Motor neuron (in vitro differentiated cells): Measurements from ENCODE around the gene FILIP1L. TPM values are rescaled to one million over a fixed set of nuclear protein-coding genes. Genes with fewer than 3 reads are reported as not detected.
A peak's percentile ranks its signal among the peaks of the same experiment; 100 is the strongest.
"Not testable (repeated sequence)": the region's sequence is repeated elsewhere in the genome, so short reads cannot be mapped to it uniquely, and the experiment has no call there.

Experiments
- ATAC-seq, 8 experiments: fragments of 200-7000 bp; cut with Tn5 transposase; replicated peaks in 6 of 8; 2 replicates each; pipeline ENCODE4 v1.8.0; 2021; ENCODE audit warnings: mild to moderate bottlenecking in 8 of 8, moderate library complexity in 8 of 8
- H3K27ac ChIP-seq, 2 donors: fragments of 250-450 bp; sonication (Bioruptor Pico); 2 replicates each; pipeline ENCODE4 v1.9.0; 2021; ENCODE audit warnings: antibody characterized with exemption in 2 of 2, mild to moderate bottlenecking in 2 of 2, moderate library complexity in 1 of 2
- H3K4me1 ChIP-seq, 2 donors: fragments of 250-450 bp; sonication (Bioruptor Pico); replicated peaks in 1 of 2; 2 replicates each; pipeline ENCODE4 v1.6.1; 2021; ENCODE audit warnings: antibody characterized with exemption in 2 of 2, mild to moderate bottlenecking in 2 of 2, moderate library complexity in 1 of 2
- H3K4me3 ChIP-seq, 5 donors: fragments of 250-450 bp; sonication (Bioruptor Pico); 2 replicates each; pipeline ENCODE4 v1.9.0; 2021; ENCODE audit warnings: antibody characterized with exemption in 5 of 5, mild to moderate bottlenecking in 5 of 5, moderate library complexity in 4 of 5
- WGBS, 10 experiments: fragments of 450-650 bp; shearing (Covaris generic); methylation state at CpG; one replicate each; pipeline ENCODE4 v1.0.0; 2022; 5-methylcytosine and 5-hydroxymethylcytosine counted together
- in situ Hi-C, 9 experiments: fragments of 400-800 bp; cut with MboI; loops; one replicate each; pipeline ENCODE4 v1.15.0; 2021; ENCODE audit warnings: low sequenced_read_pairs in 9 of 9, low pct_unique_long_range_greater_than_20kb in 2 of 9; ENCODE audit not compliant: unreplicated experiment in 9 of 9
- total RNA-seq, 8 experiments: library from RNA; unstranded; fragments of 300-600 nt; gene quantifications; 2 replicates each; pipeline versions ENCODE4 v1.2.3 to v1.2.4, GENCODE V29; 2022

The FILIP1L gene
- total RNA-seq, 8 experiments from 2014 or later, result 2.2 to 31.1 (median 6.3) TPM

DNA sequence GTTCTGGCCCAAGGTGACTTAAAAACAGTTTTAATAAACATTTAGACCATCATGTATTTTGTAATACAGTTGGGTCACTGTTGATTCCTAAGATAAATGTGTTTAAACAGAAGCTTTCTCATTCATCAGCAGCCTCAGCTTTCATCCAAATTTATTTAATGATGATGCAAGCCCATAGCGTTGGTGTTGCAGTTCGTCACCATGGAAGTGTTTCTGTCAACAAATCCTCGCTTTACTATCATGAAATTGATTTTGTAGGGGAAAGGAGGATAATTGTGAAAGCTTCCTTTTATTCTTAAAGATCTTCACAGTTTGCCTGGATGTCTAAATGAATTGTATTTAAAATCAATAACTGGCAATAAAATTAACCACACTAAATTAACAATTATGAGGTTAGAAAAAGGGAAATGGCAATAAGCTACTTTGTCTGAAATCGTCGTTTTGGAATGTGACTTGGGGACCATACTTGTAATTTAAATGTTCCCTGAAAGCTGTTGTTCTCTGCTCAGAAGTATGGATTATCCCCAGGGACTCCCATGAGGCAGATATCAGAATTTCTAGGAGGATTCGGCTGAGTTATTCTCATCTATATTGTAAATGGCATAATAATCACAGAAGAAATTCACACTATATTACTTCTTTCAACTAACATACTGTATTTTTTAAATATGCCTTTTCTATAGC is 267.7 kb downstream of the FILIP1L start:
- in situ Hi-C loops, result loop anchor here in 7 of 9 experiments (10.0 to 25.0 kb wide), 4 partner anchors 216 to 741 kb away; partner anchors contain the start of gene TBC1D23 (in 4 of the 7)
- ATAC-seq, result peak in 6 of 8 experiments; percentile 26 to 67 (median 42)
- Histone ChIP-seq H3K27ac (no peak overlapping the region), H3K4me1 (peaks cover 11 to 17% of the 10 kb centered on the region in 2 donors), H3K4me3 (no peak overlapping the region)
- WGBS, 10 experiments, result 28 to 75% (median 53%) methylated on average over 3 to 6 of the region's 6 CpGs

DNA sequence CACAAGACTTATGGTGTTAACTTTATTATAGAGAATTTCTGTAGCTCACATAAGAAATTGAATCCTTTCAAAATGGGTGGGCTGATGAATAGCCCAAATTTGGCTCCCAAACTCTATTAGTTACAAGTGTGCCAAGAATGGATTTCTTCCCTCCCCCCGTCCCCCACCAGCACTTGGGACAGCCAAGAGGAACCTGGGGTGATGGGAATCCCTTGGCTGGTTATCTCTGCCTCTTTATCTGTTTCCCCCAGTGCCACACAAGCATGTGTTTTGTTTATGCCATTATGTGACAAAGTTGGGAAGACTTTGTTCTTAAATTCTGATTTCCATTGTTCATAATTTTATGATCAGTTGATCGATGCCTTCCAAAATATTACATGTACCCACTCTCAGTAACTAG is 268.3 kb downstream of the FILIP1L start:
- 0 to 100% (median 70%) methylated on average over 1 to 2 of the region's 2 CpGs; no CpG with 5 or more reads in 2 of the 10 experiments for WGBS, 10 experiments
- Histone ChIP-seq H3K4me1 (peaks cover 11 to 17% of the 10 kb centered on the region in 2 donors), H3K4me3 (no peak overlapping the region), H3K27ac (no peak overlapping the region)
- in situ Hi-C loops, result loop anchor here in 7 of 9 experiments (10.0 to 25.0 kb wide), 4 partner anchors 216 to 741 kb away; partner anchors contain the start of gene TBC1D23 (in 4 of the 7)
- no peak for ATAC-seq

DNA sequence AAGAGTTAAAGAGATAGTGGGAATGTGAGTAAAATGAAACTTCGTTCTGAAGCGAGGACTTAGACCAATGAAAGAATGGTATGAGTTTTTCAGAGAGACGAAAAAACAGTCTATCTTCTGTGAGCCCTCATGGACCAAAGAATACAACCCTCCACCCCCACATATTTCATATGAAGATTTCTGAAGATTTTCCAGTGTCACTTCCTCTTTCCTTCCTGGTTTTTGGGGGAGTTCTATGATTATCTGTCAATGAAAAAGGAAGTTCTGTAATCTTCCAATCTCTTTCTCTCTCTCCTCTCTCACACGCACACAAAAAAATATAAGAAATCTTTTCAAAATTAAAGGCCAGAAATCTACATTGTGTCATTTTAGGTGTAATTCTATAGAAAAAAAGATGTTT is 269.0 kb downstream of the FILIP1L start:
- WGBS, 10 experiments, result 70 to 100% (median 94%) methylated on average over 1 to 4 of the region's 4 CpGs; no CpG with 5 or more reads in 1 of the 10 experiments
- no peak overlapping the region for H3K4me3 ChIP-seq
- H3K4me1 ChIP-seq, result peaks cover 11 to 17% of the 10 kb centered on the region in 2 donors
- no peak overlapping the region for H3K27ac ChIP-seq
- ATAC-seq, result no peak
- in situ Hi-C loops, result loop anchor here in 7 of 9 experiments (10.0 to 25.0 kb wide), 4 partner anchors 217 to 742 kb away; partner anchors contain the start of gene TBC1D23 (in 4 of the 7)

DNA sequence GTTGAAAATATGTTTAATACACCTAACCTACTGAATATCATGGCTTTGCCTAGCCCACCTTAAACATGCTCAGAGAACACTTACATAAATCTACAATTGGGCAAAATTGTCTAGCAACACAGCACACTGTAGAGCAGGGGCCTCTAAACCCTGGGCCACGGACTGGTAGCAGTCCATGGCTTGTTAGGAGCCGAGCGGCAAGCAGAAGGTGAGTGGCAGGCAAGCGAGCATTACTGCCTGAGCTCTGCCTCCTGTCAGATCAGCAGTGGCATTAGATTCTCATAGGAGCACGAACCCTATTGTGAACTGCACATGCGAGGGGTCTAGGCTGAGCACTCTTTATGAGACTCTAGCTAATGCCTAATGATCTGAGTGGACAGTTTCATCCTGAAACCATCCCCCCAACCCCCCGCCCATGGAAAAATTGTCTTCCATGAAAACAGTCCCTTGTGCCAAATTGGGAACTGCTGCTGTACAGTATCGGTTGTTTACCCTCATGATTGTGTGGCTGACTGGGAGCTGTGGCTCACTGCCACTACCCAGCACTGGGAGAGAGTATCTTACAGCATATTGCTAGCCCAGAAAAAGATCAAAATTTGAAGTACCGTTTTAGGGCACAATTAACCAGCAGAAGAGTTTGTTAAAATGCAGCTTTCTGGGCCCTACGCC is 270.6 kb downstream of the FILIP1L start:
- 35 to 100% (median 72%) methylated on average over 1 to 8 of the region's 10 CpGs; no CpG with 5 or more reads in 2 of the 10 experiments for WGBS, 10 experiments
- Histone ChIP-seq H3K27ac (no peak overlapping the region), H3K4me3 (no peak overlapping the region), H3K4me1 (peaks cover 11 to 17% of the 10 kb centered on the region in 2 donors)
- peak in 7 of 8 experiments; percentile 15 to 63 (median 42) for ATAC-seq
- in situ Hi-C loops, result loop anchor here in 7 of 9 experiments (10.0 to 25.0 kb wide), 4 partner anchors 219 to 744 kb away; partner anchors contain the start of gene TBC1D23 (in 4 of the 7)

DNA sequence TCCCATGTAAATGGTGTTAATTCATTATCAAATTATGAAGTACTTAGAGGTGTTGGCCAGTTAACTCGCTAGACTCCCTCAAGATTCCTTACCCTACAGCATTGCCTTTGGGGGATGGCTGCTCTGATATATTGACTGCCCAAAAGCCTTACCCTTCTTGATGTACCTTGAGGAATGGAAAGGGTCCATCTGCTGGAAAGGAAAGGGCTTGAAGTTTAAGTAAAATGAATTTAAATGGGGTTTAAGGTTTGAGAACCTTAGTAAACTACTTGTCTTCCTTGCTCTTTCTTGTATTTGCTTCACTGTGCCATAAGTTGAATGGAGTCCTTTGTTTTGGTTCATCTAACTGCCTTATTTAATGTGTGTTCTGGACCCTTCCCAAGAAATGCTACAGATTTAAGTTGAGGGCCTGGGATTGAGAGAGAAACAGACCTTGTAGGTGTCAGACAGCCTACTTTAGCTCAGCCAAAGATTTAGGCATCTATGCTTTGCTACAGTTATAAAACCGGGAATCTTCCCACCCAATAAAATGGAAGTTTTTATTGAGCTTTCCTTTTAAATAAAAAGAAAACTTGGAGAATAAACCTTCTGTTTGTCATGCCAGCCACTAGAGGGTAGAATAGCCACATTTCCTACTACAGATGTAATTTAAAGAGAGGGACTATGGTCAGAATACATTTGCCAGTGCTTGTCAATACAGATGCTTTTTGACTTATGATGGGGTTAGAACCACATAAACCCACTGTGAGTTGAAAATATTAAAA is 271.3 kb downstream of the FILIP1L start:
- ATAC-seq, result peak; percentile 61 to 81 (median 76)
- WGBS, 10 experiments, result 0 to 100% (median 36%) methylated on average over 1 to 2 of the region's 2 CpGs; no CpG with 5 or more reads in 1 of the 10 experiments
- no peak overlapping the region for H3K27ac ChIP-seq

DNA sequence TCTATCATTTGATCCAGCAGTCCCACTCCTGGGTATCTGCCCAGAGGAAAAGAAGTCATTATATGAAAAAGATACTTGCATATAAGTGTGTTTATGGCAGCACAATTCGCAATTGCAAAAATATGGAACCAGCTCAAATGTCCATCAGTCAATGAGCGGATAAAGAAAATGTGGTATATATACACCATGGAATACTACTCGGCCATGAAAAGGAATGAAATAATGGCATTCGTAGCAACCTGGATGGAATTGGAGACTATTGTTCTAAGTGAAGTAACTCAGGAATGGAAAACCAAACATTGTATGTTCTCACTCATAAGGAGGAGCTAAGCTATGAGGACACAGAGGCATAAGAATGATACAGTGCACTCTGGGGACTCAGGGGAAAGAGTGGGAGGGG is 272.4 kb downstream of the FILIP1L start:
- not testable (repeated sequence) for H3K4me3 ChIP-seq, H3K27ac ChIP-seq, ATAC-seq
- H3K4me1 ChIP-seq, result peaks cover 17 to 19% of the 10 kb centered on the region in 2 donors
- WGBS, 10 experiments, result 88 to 100% (median 93%) methylated on average over 1 to 4 of the region's 4 CpGs
- in situ Hi-C loops, result loop anchor here in 7 of 9 experiments (10.0 to 25.0 kb wide), 4 partner anchors 220 to 745 kb away; partner anchors contain the start of gene TBC1D23 (in 4 of the 7)

More for the DNA sequence above, 271.3 kb downstream of the FILIP1L start:
- Histone ChIP-seq H3K4me1 (peaks cover 14 to 17% of the 10 kb centered on the region in 2 donors), H3K4me3 (no peak overlapping the region)
- in situ Hi-C loops, result loop anchor here in 7 of 9 experiments (10.0 to 25.0 kb wide), 4 partner anchors 219 to 744 kb away; partner anchors contain the start of gene TBC1D23 (in 4 of the 7)

DNA sequence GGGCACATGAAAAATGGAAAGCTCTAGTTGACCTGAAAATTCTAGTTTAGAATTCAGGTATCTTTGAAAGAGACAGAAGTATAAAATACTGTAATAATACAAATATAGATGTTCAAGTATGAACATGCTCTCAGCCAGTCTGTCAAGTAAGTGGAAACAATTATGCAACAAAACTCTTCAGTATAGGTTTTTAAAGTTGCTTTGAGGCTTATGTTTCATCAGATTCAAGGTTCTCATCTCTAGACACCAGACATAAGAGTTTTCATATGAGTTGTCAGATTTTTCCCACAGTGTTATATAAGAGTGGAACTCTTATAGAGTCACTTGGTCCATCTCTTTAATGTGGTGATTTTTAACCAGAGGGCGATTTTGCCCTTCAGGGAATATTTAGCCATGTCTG is 274.7 kb downstream of the FILIP1L start:
- 54 to 100% (median 94%) methylated on average over 1 of the region's 1 CpG; no CpG with 5 or more reads in 2 of the 10 experiments for WGBS, 10 experiments
- peaks cover 8 to 10% of the 10 kb centered on the region in 2 donors for H3K4me1 ChIP-seq
- in situ Hi-C loops, result loop anchor here in 8 of 9 experiments (10.0 to 25.0 kb wide), 6 partner anchors 223 to 748 kb away; partner anchors contain the start of gene TBC1D23 (in 5 of the 8)
- no peak for ATAC-seq
- no peak overlapping the region for H3K27ac ChIP-seq
- no peak overlapping the region for H3K4me3 ChIP-seq

DNA sequence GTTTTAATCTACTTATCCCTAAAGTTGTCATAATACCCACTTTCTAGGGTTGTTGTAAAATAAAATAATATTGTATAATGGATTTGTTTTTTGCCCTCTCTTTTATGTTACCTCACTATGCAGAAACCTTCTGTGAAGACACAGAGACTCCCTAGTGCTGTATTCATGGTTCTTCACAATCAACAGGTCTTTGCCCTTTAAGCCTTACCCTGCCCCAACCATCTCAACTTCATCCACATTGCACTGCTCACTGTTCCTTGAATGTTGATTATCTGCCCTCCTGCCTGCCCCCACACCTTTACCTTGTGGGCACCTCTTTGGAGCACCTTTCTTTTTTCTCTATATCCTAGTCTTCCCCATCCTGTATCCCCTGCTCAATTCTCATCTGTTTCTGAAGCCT is 275.5 kb downstream of the FILIP1L start:
- ATAC-seq, result no peak
- in situ Hi-C loops, result loop anchor here in 7 of 9 experiments (10.0 to 25.0 kb wide), 6 partner anchors 224 to 749 kb away; partner anchors contain the start of gene TBC1D23 (in 5 of the 7)

DNA sequence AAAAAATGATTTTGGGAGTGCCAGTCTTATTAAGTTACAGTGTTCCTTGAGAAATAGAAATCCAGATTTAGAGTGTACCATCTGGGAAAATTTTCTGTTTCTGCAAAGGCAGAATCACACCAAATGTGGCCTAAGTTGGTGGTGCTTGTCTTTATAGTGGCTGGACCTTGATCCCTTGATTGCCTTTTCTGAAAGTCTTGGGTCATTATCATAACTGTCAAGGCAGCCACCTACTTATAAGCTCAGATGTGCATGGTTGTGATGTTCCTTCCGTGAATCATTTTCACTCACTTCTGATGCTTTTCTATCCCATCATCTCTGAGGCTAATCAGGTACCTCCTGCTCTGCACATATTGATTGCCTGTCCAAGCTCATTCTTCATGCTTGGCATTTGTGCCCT is 276.6 kb downstream of the FILIP1L start:
- no peak for ATAC-seq
- H3K4me3 ChIP-seq, result no peak overlapping the region
- in situ Hi-C loops, result loop anchor here in 7 of 9 experiments (10.0 to 25.0 kb wide), 6 partner anchors 225 to 750 kb away; partner anchors contain the start of gene TBC1D23 (in 5 of the 7)
- 100% methylated on average over 1 of the region's 1 CpG; no CpG with 5 or more reads in 8 of the 10 experiments for WGBS, 10 experiments
- no peak overlapping the region for H3K27ac ChIP-seq
- peaks cover 2 to 5% of the 10 kb centered on the region in 2 donors for H3K4me1 ChIP-seq

More for the DNA sequence above, 275.5 kb downstream of the FILIP1L start:
- Histone ChIP-seq H3K4me3 (no peak overlapping the region), H3K27ac (no peak overlapping the region), H3K4me1 (peaks cover 6 to 8% of the 10 kb centered on the region in 2 donors)

DNA sequence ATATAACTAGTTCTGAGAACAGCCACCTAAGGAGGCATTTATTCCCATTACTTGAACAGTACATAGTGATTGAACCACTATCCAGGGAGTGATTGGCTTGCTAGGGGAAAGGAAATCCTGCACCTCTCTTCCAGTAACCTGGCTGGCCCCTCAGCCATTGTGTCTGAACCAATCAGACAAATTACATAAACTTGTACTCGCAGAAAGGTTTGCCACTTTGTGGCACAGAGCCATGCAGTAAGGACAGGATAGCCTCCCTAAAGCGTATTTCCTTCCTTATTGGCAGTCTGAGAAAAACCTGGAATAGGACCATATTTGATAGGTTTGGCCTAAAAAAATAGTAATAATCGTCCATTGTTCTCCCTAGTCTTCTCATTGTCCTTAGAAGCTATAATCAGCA is 277.6 kb downstream of the FILIP1L start:
- Histone ChIP-seq H3K4me1 (peaks cover 2 to 5% of the 10 kb centered on the region in 2 donors), H3K27ac (no peak overlapping the region), H3K4me3 (no peak overlapping the region)
- 82 to 100% (median 100%) methylated on average over 1 to 3 of the region's 3 CpGs; no CpG with 5 or more reads in 1 of the 10 experiments for WGBS, 10 experiments
- in situ Hi-C loops, result loop anchor here in 7 of 9 experiments (10.0 to 25.0 kb wide), 6 partner anchors 226 to 751 kb away; partner anchors contain the start of gene TBC1D23 (in 5 of the 7)
- ATAC-seq, result no peak

DNA sequence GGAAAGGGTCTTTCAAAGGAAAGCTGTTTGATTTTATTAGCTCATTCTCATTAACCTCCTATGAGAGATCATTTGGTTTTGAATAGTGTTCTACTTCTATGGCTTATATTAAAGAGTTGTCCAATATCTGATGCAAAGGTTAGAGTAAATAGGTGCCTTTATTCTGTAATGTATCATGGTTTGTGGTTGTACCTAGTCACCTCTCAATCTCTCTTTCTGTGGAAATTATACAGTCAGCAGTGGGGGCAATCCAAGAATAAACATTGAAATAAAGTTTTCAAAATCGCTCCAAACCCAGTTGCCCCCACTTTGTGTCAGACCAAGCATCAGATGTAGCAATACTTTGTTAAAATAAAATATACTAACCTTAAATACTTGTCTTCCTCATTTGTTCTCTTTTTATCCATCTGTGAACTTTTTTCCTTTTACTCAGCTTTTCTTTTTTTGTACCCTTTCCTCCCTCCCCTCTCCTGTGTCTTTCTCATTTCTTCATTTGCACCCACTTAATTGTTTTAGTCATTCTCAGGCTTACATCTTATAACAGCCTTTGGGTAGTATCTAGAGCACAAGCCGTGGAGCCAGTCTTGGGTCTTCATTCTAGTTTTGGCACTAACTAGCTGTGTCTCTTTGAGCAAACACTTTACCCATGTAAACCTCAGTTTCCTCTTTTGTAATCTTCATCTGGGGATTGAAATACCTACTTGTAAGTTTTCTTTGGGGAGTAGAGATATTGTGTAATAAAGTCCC is 279.9 kb downstream of the FILIP1L start:
- ATAC-seq, result no peak
- Histone ChIP-seq H3K27ac (no peak overlapping the region), H3K4me1 (peaks cover 2 to 5% of the 10 kb centered on the region in 2 donors), H3K4me3 (no peak overlapping the region)
- WGBS, 10 experiments, result 92 to 100% (median 100%) methylated on average over 1 to 2 of the region's 2 CpGs
- in situ Hi-C loops, result loop anchor here in 7 of 9 experiments (10.0 to 25.0 kb wide), 6 partner anchors 228 to 753 kb away; partner anchors contain the start of gene TBC1D23 (in 5 of the 7)
